Glutamatergic neuron (in vitro differentiated cells): ENCODE results near the gene COX6A1. TPM values are rescaled to one million over a fixed set of nuclear protein-coding genes. Genes with fewer than 3 reads are reported as not detected.

Experiments used
- DNase-seq: peaks from one replicate; pipeline ENCODE4 v3.0.0; 2022
- H3K27ac Mint-ChIP-seq: one replicate; pipeline ENCODE4 v1.8.0; 2020; ENCODE audit warnings: mild to moderate bottlenecking, mixed read lengths, inconsistent platforms; ENCODE audit not compliant: unreplicated experiment
- H3K27me3 Mint-ChIP-seq: one replicate; pipeline ENCODE4 v1.8.0; 2020; ENCODE audit warnings: mild to moderate bottlenecking, moderate library complexity, mixed read lengths, inconsistent platforms; ENCODE audit not compliant: unreplicated experiment
- H3K36me3 Mint-ChIP-seq: one replicate; pipeline ENCODE4 v1.8.0; 2020; ENCODE audit warnings: mild to moderate bottlenecking, mixed read lengths, inconsistent platforms; ENCODE audit not compliant: unreplicated experiment
- H3K4me1 Mint-ChIP-seq: one replicate; pipeline ENCODE4 v1.8.0; 2020; ENCODE audit warnings: mild to moderate bottlenecking, low read depth, mixed read lengths, inconsistent platforms; ENCODE audit not compliant: unreplicated experiment
- H3K4me3 Mint-ChIP-seq: one replicate; pipeline ENCODE4 v1.8.0; 2020; ENCODE audit warnings: mild to moderate bottlenecking, mixed read lengths, inconsistent platforms; ENCODE audit not compliant: unreplicated experiment
- H3K9me3 Mint-ChIP-seq: one replicate; pipeline ENCODE4 v1.8.0; 2020; ENCODE audit warnings: mild to moderate bottlenecking, moderate library complexity, mixed read lengths, inconsistent platforms; ENCODE audit not compliant: unreplicated experiment
- long read RNA-seq: library from polyadenylated mRNA; unstranded; transcript quantifications from one replicate; pipeline ENCODE4 v2.0.0, GENCODE V29; 2020; ENCODE audit not compliant: unreplicated experiment
- total RNA-seq: library from RNA; stranded (reverse); fragmentation: NEBNext Ultra II Directional; extraction: Animal tissue kit (Norgen Biotek cat#: 25700); gene quantifications from one replicate; pipeline ENCODE4 v1.2.1, GENCODE V29; 2021; ENCODE audit not compliant: unreplicated experiment
- TF ChIP-seq, protein P1 (sequence below): fragments of 200-600 bp; sonication (generic); IDR thresholded peaks from one replicate; pipeline ENCODE4 v1.5.0; 2021; ENCODE audit not compliant: partially characterized antibody, unreplicated experiment

The COX6A1 gene
- total RNA-seq, result 405 TPM
- long read RNA-seq, transcript COX6A1-201 (3 exons, 572 nt), result major isoform, 290 of 293 reads
- long read RNA-seq, partial matches to known transcripts, result 1 of 293 reads
- long read RNA-seq, other reads (novel, unspliced or antisense), result 0 of 293 reads

DNA sequence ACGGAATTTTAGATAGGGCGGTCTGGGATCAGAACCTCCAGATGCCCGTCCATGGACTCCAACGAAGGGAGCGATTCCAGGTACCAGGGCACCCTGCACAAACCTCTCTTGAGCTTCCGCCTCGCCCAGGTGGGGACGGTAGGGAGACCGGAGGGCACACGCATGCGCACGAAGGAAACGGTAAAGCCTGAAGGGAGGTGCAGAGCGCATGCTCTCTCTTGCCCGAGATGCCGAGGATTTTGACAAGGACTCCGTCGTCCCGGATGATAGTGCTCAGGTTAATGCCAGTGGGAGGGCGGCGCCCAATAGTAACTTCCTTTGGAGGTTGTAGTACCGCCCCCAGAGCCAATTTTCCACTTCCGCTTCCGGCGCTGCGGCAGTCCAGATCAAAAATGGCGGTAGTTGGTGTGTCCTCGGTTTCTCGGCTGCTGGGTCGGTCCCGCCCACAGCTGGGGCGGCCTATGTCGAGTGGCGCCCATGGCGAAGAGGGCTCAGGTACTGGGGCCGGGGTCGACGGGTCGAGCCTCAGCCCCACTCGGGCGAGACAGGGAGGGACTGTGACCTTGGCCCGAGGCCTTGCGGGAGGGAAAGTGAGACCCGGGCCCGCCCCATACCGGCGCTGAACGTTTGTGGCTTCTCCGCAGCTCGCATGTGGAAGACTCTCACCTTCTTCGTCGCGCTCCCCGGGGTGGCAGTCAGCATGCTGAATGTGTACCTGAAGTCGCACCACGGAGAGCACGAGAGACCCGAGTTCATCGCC, at the start of gene COX6A1:
COX6A1 (plus strand) TSS at position 379 of the 760 bp plus-strand sequence; CDS start at position 393, 14 bp downstream.
- Mint-ChIP-seq H3K27me3 (peaks cover 2% of the 10 kb centered on the region), H3K4me1 (no peaks in the 10 kb centered on the region), H3K36me3 (no peaks in the 10 kb centered on the region), H3K27ac (peak within 1 kb of the TSS; percentile 89), H3K4me3 (peak within 1 kb of the TSS; percentile 100), H3K9me3 (peaks cover 4% of the 10 kb centered on the region)
- TF ChIP-seq, protein P1, sequence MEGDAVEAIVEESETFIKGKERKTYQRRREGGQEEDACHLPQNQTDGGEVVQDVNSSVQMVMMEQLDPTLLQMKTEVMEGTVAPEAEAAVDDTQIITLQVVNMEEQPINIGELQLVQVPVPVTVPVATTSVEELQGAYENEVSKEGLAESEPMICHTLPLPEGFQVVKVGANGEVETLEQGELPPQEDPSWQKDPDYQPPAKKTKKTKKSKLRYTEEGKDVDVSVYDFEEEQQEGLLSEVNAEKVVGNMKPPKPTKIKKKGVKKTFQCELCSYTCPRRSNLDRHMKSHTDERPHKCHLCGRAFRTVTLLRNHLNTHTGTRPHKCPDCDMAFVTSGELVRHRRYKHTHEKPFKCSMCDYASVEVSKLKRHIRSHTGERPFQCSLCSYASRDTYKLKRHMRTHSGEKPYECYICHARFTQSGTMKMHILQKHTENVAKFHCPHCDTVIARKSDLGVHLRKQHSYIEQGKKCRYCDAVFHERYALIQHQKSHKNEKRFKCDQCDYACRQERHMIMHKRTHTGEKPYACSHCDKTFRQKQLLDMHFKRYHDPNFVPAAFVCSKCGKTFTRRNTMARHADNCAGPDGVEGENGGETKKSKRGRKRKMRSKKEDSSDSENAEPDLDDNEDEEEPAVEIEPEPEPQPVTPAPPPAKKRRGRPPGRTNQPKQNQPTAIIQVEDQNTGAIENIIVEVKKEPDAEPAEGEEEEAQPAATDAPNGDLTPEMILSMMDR, result no peak
- DNase-seq, result peak; percentile 94

DNA sequence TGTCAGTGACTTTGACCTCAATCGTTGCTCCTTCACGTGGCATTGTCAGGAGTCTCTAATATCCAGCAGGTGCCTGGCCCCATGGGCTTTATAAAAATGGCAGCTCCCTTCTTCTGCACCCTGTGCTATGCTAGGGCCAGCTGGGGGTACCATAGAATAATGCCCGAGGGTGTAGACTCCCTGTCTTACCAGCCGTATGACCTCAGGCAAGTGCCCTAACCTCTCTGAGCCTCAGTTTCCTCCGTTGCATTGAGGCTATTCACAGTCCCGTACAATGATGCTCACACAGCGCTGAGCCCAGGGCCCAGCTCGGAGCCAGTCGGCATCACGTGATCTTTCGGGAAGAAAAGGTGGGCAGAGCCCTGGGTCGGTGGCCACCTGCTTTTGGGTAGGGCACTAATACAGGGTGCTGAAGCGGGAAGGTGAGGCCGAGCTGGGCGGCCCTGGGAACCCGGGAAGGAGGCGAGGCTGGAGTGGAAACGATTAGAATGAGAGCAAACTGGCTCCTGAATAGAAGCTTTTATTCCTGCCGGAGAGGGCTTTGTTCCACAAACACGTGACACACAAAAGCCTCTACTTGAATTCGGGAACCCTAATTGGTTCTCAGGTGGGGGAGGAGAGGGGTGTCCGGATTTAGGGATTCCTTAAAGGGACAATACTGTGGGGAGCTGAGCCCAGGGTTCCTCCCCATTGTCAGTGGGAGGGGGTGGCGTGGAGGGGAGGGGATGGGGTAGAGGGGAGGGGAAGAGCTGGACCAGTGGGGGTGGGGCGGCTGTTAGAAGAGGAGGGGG, 49.0 kb upstream of the COX6A1 start:
- TF ChIP-seq, protein P1, result no peak
- peaks cover 5% of the 10 kb centered on the region for H3K4me1 Mint-ChIP-seq
- peak overlapping the region; percentile 71 for H3K4me3 Mint-ChIP-seq
- DNase-seq, result peak; percentile 49
- peaks cover 2% of the 10 kb centered on the region for H3K27me3 Mint-ChIP-seq
- no peaks in the 10 kb centered on the region for H3K36me3 Mint-ChIP-seq
- peak overlapping the region; percentile 81 for H3K27ac Mint-ChIP-seq
- no peaks in the 10 kb centered on the region for H3K9me3 Mint-ChIP-seq

DNA sequence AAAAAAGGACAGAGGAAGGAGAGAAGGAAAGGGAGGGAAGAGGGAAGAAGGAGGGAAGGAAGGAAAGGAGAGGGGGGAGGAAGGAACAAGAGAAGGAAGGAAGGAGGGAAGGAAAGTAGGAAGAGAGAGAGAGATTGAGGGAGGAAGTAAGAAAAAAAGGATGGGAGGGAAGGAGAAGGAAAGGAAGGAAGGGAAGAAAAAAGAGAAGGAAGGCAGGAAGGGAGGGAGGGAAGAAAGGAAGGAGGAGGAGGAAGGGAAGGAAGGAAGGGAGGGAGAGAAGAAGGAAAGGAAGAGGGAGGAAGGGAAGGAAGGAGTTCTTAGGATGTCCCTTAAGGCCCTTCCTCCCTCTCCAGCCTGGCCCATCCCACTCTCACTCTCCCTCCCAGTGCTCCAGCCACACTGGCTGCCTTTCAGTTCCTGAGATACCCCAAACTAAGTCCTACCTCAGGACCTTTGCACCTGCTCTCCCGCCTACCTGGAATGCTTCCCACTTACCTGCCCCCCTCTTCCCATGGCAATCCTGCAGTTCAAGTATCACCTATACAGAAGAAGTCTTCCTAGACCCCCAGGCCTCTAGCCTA, 47.3 kb upstream of the COX6A1 start:
- Mint-ChIP-seq H3K27me3 (peaks cover 5% of the 10 kb centered on the region), H3K4me3 (no peak overlapping the region)

DNA sequence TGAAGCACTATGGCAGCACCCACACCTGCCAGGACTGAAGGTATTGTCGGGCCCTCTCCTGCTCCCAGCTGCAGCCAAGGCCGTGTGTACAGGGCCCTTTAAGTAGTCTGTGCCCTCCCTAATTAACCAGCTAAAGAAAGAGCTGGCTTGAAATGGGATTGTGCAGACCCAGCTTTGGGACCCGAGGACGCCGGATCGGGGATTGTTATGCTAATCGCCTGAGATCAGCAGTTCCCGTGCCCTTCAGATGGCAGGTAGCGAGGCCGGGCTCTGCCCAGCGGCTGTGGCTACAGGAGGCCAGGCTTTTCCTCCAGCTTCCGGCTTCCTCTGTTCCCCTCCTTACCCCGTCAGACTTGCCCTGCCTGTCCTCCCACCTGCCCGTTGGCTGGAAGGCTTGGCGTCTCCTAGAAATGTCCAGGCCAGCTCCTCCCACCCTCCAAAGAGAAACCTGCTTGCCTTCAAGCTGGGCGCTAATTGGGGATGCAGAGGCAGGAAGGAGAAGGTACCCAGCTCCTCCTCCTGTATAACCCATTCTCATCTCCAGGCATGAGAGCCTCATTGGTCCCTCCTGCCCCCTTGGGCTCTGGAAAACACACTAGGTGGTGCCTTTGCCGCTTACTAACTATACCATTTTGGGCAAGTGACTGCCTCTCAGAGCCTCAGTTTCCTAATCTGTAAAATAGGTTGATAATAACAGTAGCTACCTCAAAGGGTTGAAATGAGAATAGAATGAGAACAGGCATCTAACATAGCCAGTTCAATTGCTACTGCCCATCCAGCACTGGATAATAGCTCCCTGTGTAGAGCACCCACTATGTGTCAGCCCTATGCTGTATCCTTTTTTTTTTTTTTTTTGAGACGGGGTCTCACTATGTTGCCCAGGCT, 43.2 kb upstream of the COX6A1 start:
- H3K9me3 Mint-ChIP-seq, result no peaks in the 10 kb centered on the region

More for the DNA sequence above, 47.3 kb upstream of the COX6A1 start:
- no peaks in the 10 kb centered on the region for H3K36me3 Mint-ChIP-seq
- TF ChIP-seq, protein P1, result no peak
- no peaks in the 10 kb centered on the region for H3K9me3 Mint-ChIP-seq
- H3K4me1 Mint-ChIP-seq, result peaks cover 5% of the 10 kb centered on the region
- no peak overlapping the region for H3K27ac Mint-ChIP-seq
- DNase-seq, result no peak

More for the DNA sequence above, 43.2 kb upstream of the COX6A1 start:
- TF ChIP-seq, protein P1, result no peak
- Mint-ChIP-seq H3K27ac (no peak overlapping the region), H3K4me3 (no peak overlapping the region), H3K4me1 (no peaks in the 10 kb centered on the region), H3K27me3 (peaks cover 3% of the 10 kb centered on the region), H3K36me3 (no peaks in the 10 kb centered on the region)
- peak; percentile 29 for DNase-seq
